Measurements from ENCODE around the gene C1orf50.

The C1orf50 gene

GRCh38 chr1:42788021-42788420 lies 21.0 kb downstream of the C1orf50 start:
- Histone ChIP-seq H3K27me3 (ENCODE audit: insufficient read depth, poor library complexity, severe bottlenecking) (peaks cover 5% of the 10 kb centered on the region), H3K27ac (replicated peaks) (no peak overlapping the region), H3K4me3 (replicated peaks; ENCODE audit: insufficient read depth, low read length) (no peak overlapping the region)
- no peak for DNase-seq (ENCODE audit: low read depth in 1 of 2, low spot score in 1 of 2)
- no peak for TF ChIP-seq CTCF (IDR thresholded peaks at IDR 0.05; ENCODE audit: insufficient read depth, low read length)
- TF ChIP-seq POLR2AphosphoS5 (IDR thresholded peaks at IDR 0.05; ENCODE audit: low read depth) = no peak
- no peak for TF ChIP-seq SPI1 (IDR thresholded peaks at IDR 0.05; ENCODE audit: borderline replicate concordance, low read depth)
- no peak for TF ChIP-seq GABPA (IDR thresholded peaks at IDR 0.05; ENCODE audit: low read depth)
- no peak for TF ChIP-seq REST (IDR thresholded peaks at IDR 0.05; ENCODE audit: insufficient replicate concordance, low read depth)

GRCh38 chr1:42793824-42794223 lies 26.8 kb downstream of the C1orf50 start:
- Histone ChIP-seq H3K4me3 (replicated peaks; ENCODE audit: insufficient read depth, low read length) (no peak overlapping the region), H3K27me3 (ENCODE audit: insufficient read depth, poor library complexity, severe bottlenecking) (no peaks in the 10 kb centered on the region), H3K27ac (replicated peaks) (no peak overlapping the region)
- no peak for DNase-seq (ENCODE audit: low read depth in 1 of 2, low spot score in 1 of 2)
- TF ChIP-seq POLR2AphosphoS5 (IDR thresholded peaks at IDR 0.05; ENCODE audit: low read depth) (no peak), SPI1 (IDR thresholded peaks at IDR 0.05; ENCODE audit: borderline replicate concordance, low read depth) (no peak), REST (IDR thresholded peaks at IDR 0.05; ENCODE audit: insufficient replicate concordance, low read depth) (no peak), CTCF (IDR thresholded peaks at IDR 0.05; ENCODE audit: insufficient read depth, low read length) (no peak), GABPA (IDR thresholded peaks at IDR 0.05; ENCODE audit: low read depth) (no peak)

GRCh38 chr1:42797414-42797813 lies 30.4 kb downstream of the C1orf50 start:
- H3K4me3 ChIP-seq (replicated peaks; ENCODE audit: insufficient read depth, low read length) = no peak overlapping the region
- no peak for TF ChIP-seq POLR2AphosphoS5 (IDR thresholded peaks at IDR 0.05; ENCODE audit: low read depth)
- no peak overlapping the region for H3K27ac ChIP-seq (replicated peaks)
- DNase-seq (ENCODE audit: low read depth in 1 of 2, low spot score in 1 of 2) = no peak
- no peaks in the 10 kb centered on the region for H3K27me3 ChIP-seq (ENCODE audit: insufficient read depth, poor library complexity, severe bottlenecking)

GRCh38 chr1:42797979-42798378 lies 30.9 kb downstream of the C1orf50 start:
- TF ChIP-seq REST (IDR thresholded peaks at IDR 0.05; ENCODE audit: insufficient replicate concordance, low read depth) = no peak
- no peak for TF ChIP-seq GABPA (IDR thresholded peaks at IDR 0.05; ENCODE audit: low read depth)
- Histone ChIP-seq H3K27me3 (ENCODE audit: insufficient read depth, poor library complexity, severe bottlenecking) (no peaks in the 10 kb centered on the region), H3K27ac (replicated peaks) (no peak overlapping the region), H3K4me3 (replicated peaks; ENCODE audit: insufficient read depth, low read length) (no peak overlapping the region)
- no peak for DNase-seq (ENCODE audit: low read depth in 1 of 2, low spot score in 1 of 2)

All from HL-60 (cell line).